Right forelimb (tissue), 1 donor: ENCODE results near the gene BOC.

Experiments
- DNase-seq: peaks from one replicate; pipeline ENCODE4 v3.0.0-alpha.2; 2018

BOC gene

GRCh38 chr3:113193719-113194118 lies 17.6 kb upstream of the BOC start:
- DNase-seq, result no peak

GRCh38 chr3:113194823-113195401 lies 16.4 kb upstream of the BOC start:
- DNase-seq, result no peak

- no peak for DNase-seq
Observed at GRCh38 chr3:113200351-113200750, 11.0 kb upstream of the BOC start.

- no peak for DNase-seq
Observed at GRCh38 chr3:113200946-113201345, 10.4 kb upstream of the BOC start.

- DNase-seq, result no peak
Observed at GRCh38 chr3:113204371-113204770, 7.0 kb upstream of the BOC start.

- no peak for DNase-seq
Observed at GRCh38 chr3:113205481-113205880, 5.9 kb upstream of the BOC start.

- peak; percentile 74 for DNase-seq
Observed at GRCh38 chr3:113210604-113211329, 590 bp upstream of the BOC start.

- peak; percentile 72 for DNase-seq
Observed at GRCh38 chr3:113212150-113212843, 940 bp downstream of the BOC start.

GRCh38 chr3:113212844-113213375 lies 1.6 kb downstream of the BOC start:
- no peak for DNase-seq

- DNase-seq, result no peak
Observed at GRCh38 chr3:113213896-113214587, 2.7 kb downstream of the BOC start.

- no peak for DNase-seq
Observed at GRCh38 chr3:113214917-113215595, 3.7 kb downstream of the BOC start.

- DNase-seq, result no peak
Observed at GRCh38 chr3:113216393-113216792, 5.0 kb downstream of the BOC start.

GRCh38 chr3:113218011-113218680 lies 6.8 kb downstream of the BOC start:
- no peak for DNase-seq

GRCh38 chr3:113218681-113219045 lies 7.3 kb downstream of the BOC start:
- DNase-seq, result no peak

GRCh38 chr3:113219605-113220300 lies 8.4 kb downstream of the BOC start:
- DNase-seq, result no peak

- DNase-seq, result no peak
Observed at GRCh38 chr3:113220721-113221120, 9.4 kb downstream of the BOC start.

GRCh38 chr3:113221721-113222257 lies 10.4 kb downstream of the BOC start:
- DNase-seq, result no peak

- no peak for DNase-seq
Observed at GRCh38 chr3:113222451-113223086, 11.2 kb downstream of the BOC start.

GRCh38 chr3:113223475-113224281 lies 12.3 kb downstream of the BOC start:
- no peak for DNase-seq

- DNase-seq, result no peak
Observed at GRCh38 chr3:113225286-113225685, 13.9 kb downstream of the BOC start.
